ENCODE results near the gene NDFIP1.

Gene NDFIP1

GRCh38 chr5:142108432-142109330 lies at the start of gene NDFIP1:
Gene NDFIP1 (plus strand): TSS chr5:142108779. CDS start chr5:142108975, 196 bp downstream.
- peak; percentile 87 to 93 for DNase-seq

GRCh38 chr5:142059304-142059940 lies 49.2 kb upstream of the NDFIP1 start:
- DNase-seq, result no peak

GRCh38 chr5:142063376-142063775 lies 45.2 kb upstream of the NDFIP1 start:
- DNase-seq, result no peak

- DNase-seq, result peak; percentile 42 to 48
Observed at GRCh38 chr5:142063878-142064331, 44.7 kb upstream of the NDFIP1 start.

- DNase-seq, result no peak
Observed at GRCh38 chr5:142065273-142065672, 43.3 kb upstream of the NDFIP1 start.

GRCh38 chr5:142069606-142070399 lies 38.8 kb upstream of the NDFIP1 start:
- DNase-seq, result no peak

- no peak for DNase-seq
Observed at GRCh38 chr5:142070734-142071133, 37.8 kb upstream of the NDFIP1 start.

- DNase-seq, result no peak
Observed at GRCh38 chr5:142072488-142072887, 36.1 kb upstream of the NDFIP1 start.

- no peak for DNase-seq
Observed at GRCh38 chr5:142073362-142073988, 35.1 kb upstream of the NDFIP1 start.

- no peak for DNase-seq
Observed at GRCh38 chr5:142074006-142074405, 34.6 kb upstream of the NDFIP1 start.

GRCh38 chr5:142078221-142078620 lies 30.4 kb upstream of the NDFIP1 start:
- no peak for DNase-seq

- DNase-seq, result no peak
Observed at GRCh38 chr5:142078706-142079105, 29.9 kb upstream of the NDFIP1 start.

- no peak for DNase-seq
Observed at GRCh38 chr5:142079306-142079721, 29.3 kb upstream of the NDFIP1 start.

- DNase-seq, result no peak
Observed at GRCh38 chr5:142080248-142080647, 28.3 kb upstream of the NDFIP1 start.

- DNase-seq, result no peak
Observed at GRCh38 chr5:142082182-142082781, 26.3 kb upstream of the NDFIP1 start.

GRCh38 chr5:142086229-142086628 lies 22.4 kb upstream of the NDFIP1 start:
- DNase-seq, result no peak

- DNase-seq, result no peak
Observed at GRCh38 chr5:142086679-142087078, 21.9 kb upstream of the NDFIP1 start.

GRCh38 chr5:142087920-142088679 lies 20.5 kb upstream of the NDFIP1 start:
- DNase-seq, result peak; percentile 59 to 67

- peak in 1 of 2 experiments; percentile 41 for DNase-seq
Observed at GRCh38 chr5:142088855-142089479, 19.6 kb upstream of the NDFIP1 start.

GRCh38 chr5:142091012-142091411 lies 17.6 kb upstream of the NDFIP1 start:
- DNase-seq, result no peak

GRCh38 chr5:142091922-142092321 lies 16.7 kb upstream of the NDFIP1 start:
- no peak for DNase-seq
